NCI-H2107 treated with DMSO at 0.1 percent for 48 hours (cell line): ENCODE results near the gene LNP1.
"Not testable (repeated sequence)": the region's sequence is repeated elsewhere in the genome, so short reads cannot be mapped to it uniquely, and the experiment has no call there.

Experiments used
- DNase-seq: peaks from one replicate; lab custom pipeline; 2025; ENCODE audit not compliant: unreplicated experiment; lab: John Stamatoyannopoulos, UW

The LNP1 gene

DNA sequence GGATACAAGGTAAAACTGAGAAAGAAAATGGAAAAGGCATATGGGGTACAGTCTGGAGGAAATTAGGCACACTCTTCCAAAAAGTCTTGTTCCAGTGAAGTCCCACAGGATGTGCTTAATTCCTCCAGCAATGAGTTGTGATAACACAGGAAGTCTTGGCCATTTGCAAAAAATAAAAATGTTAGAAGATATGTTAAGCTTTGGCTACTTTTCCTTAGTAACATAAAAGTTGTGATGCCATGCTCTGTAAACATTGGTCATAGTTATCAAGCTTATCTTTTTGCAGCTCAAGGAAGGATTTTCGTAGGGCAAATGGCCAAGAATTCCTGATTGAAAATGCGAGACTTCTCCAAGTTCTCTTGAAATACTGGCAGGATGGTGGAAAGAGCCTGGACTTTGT, 26.4 kb downstream of the LNP1 start:
- DNase-seq = no peak

DNA sequence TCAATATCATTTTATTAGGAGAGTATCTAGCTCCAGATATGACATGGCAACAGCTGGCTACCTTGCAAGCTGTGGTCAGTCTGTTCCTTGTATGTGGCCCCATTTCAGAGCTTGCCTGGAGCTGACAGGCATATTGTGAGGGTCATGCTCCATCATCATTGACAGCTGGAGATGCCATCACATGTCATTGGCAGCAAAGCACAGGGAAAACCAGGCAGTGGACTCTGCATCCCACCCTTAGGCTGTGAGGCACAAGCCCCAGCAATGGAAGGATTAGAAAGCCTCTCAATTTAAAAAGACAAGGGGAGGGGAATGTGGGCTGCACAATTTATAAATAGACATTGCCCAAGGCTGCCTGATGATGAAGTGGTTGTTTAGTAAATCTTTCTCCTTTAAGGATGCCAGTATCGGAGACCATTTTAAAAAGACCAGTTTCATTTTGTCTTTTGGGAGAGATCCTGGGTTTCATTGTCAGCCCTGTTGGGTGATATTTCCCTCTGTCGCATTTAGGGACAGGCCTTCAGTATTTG, 27.9 kb downstream of the LNP1 start:
- DNase-seq = no peak

DNA sequence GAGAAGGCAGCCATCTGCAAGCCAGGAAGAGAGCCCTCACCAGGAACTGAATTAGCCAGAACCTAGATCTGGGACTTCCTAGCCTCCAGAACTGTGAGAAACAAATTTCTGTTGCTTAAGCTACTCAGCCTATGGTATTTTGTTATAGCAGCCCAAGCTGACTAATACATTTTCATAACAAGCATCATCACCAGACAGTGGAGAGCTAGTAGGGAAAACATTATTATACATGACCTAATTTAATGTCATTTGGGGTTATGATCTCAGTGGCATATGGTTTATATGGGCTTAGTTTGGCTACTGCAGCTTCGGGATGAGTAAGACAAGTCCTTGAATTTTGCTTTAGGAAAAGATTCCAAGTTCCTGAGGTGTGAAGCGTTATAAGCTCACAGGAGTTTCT, 35.6 kb downstream of the LNP1 start:
- no peak for DNase-seq

DNA sequence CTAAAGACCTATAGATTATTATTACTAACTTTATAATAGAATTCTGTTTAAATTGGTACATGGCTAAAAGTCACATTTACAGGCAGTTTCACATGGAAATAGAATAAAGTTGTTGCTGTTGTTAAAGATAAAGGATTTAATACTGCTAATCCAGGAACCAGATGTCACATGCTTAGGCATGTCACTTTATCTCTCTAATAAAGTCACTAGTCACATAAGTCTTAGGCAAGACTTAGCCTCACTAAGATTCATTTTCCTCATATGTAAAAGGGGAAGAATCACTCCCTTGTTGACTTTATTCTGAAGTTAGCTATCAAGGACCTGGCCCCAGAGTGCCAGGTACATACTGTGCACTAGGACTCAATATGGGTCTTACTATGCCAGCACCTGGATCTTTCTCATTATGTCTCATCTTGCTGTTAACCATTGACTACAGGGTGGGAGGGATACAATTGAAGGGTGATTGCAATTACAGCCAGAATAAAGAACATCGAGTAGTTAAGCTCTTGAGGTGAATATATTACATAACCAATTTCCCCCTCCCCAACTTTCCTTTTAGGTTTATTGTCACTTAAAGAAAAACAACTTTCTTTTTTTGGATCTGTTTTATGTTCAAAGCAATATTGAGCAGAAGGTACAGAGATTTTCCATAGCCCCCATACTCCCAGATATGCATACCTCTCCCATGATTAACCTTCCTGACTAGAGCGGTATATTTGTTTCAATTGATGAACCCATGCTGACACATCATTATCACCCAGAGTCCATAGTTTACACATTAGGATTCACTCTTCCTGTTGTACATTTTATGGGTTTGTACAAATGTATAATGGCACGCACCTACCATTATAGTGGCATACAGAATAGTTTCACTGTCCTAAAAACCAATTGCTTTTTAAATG, 36.6 kb downstream of the LNP1 start:
- DNase-seq = no peak

DNA sequence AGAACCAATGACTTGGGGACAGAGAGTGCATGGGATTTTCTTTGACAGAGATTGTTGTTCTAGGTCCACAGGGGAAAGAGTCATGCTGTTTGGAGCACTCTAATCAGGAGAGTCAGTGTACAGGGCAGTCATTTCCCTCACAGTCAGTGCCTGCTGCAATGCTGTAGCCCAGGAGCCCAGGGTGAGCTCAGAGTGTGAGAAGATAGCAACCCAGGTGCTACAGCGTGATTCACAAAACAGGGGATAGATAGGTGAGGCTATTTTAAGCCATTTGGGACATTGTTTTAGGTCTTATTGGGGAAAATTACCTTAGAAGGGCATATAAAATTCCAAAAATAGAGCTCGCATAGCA, 37.3 kb downstream of the LNP1 start:
- no peak for DNase-seq

DNA sequence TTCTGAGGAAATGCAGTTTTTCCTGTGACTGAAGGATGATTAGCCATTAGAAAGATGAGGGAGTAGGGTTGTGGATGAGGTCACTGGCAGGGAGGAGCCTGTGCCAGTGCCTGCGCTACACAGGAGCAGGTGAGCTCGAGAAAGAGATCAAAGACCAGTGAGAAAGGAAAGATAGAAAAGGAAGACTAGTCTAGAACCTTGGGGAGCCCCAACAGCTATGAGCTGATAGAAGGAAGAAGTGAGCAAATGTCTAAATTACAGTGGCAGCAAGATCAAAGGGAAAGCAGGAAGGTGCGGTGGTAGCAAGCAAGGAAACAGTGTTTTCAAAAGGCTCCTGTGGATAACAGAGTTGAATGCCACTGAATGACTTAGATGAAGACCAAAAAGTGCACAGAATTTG, 39.6 kb downstream of the LNP1 start:
- DNase-seq = no peak

DNA sequence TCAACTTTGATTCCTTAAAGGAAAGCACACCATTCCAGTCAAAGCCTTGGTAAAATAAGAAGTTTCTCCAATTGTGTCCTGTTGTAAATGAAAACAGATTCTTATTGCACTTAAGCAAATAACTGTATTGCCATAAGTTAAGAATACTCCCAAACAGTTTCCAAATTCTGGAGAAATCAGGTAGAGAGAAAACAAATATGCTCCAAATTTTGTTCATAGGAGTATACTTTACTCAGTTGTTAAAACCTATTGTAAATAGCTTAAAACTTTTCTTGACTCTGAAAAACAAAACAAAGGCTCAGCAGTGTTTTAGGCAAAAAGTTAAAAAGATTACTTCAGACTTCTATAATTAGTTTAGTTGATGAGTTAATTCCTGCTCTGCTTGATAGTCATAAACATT, 42.4 kb downstream of the LNP1 start:
- no peak for DNase-seq

DNA sequence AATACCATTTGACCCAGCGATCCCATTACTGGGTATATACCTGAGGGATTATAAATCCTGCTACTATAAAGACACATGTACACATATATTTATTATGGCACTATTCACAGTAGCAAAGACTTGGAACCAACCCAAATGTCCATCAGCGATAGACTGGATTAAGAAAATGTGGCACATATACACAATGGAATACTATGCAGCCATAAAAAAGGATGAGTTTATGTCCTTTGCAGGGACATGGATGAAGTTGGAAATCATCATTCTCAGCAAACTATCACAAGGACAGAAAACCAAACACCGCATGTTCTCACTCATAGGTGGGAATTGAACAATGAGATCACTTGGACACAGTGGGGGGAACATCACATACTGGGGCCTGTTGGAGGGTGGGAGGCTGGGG, 45.7 kb downstream of the LNP1 start:
- not testable (repeated sequence) for DNase-seq

DNA sequence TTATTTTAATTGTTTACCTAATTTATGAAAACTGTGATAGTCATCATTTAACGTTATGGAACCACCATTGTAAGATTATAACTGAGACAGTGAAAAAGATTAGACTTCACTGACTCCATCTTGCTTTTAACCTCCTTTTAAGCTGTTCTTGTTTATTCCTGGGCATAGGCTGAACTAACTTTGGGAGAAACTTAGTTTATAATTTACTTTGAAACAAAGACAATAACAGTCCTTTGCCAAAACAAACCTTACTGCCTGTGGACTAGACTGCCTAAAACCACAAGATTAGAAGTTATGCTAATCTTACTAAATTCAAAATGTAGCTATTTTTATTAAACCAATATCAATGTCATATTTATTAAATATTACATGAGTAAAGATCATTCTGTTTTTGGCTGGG, 46.7 kb downstream of the LNP1 start:
- no peak for DNase-seq

DNA sequence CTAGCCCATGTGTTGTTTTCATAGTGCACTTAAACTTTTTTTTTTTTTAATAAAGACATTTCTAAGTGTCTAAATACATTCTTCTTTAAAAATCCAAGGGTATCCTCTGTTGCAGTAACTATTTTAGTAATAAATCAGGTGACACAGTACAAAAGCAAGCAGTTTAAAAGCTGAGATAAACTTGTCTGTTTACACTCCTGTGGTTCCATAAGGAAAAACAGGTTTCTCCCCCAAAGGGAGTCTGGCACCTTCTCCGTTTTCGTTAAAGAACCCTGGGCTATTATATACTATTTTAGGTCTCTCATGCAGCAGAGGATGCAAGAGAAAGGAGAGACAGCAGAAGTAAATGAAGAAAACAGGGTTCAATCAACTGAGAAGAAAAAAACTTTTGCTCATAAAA, 47.9 kb downstream of the LNP1 start:
- no peak for DNase-seq

DNA sequence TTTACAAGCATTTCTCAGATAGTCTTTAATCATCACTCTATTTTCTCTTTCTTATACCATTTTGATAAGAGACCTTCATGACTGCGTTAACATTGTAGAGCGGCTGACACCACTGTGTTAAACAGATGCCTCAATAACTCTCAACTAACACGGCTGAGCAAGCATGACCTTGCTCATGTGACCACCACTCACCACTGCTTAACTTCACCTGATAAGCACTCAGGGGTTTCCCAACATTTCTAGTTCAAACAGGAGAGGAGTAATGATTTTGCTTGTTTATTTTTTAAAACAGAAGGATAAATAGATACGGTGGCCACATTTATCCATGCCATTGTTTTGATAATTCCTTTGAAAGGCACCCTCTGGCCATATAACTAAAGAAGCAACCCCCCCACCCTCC, 53.3 kb downstream of the LNP1 start:
- DNase-seq = no peak

DNA sequence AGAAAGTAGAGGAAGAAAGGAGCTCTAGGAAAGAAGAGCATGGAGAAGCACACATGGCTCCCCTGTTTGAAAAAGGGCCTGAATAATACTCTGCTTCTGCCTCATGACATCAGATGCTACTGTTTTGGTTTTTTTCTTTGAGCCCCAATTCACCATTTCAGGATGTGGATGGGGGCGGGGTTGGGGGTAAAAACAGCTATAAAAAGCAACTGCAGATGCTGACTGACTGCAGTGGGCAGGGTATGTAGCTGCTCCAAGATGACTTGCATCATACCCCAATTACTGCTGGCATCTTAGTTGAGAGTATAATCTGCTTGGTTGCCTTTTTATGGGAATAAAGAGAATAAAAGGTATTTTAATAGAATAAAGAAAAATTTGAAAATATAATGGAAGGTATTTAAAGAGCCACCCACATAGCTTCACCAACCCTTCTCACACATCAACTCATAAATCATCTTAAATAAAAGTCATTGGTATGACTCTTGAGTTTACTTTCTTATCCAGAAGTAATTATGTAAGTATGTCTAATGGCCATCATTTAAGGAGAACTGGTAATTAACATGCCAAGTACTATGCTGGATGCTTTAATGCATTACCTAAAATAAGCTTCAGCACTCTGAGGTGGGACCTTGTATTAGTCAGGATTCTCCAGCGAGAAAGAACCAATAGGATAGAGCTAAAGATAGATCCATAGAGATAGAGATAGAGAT, 54.7 kb downstream of the LNP1 start:
- DNase-seq = no peak

DNA sequence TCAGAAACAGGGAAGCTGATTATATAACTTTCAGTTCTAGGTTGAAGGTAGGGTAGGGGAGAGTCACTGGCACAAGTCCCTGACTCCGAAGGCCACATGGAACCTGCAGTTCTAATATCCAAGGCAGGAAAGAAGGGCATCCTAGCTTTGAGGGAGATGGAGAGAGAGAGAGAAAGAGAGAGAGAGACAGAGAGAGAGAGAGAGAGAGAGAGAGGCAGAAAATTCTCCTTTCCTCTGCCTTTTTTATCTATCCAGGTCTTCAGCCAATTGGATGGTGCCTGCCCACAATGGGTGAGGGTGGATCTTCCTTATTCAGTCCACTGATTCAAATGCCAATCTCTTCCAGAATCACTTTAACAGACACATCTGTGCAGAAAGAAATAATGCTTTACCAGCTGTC, 55.4 kb downstream of the LNP1 start:
- DNase-seq = no peak

DNA sequence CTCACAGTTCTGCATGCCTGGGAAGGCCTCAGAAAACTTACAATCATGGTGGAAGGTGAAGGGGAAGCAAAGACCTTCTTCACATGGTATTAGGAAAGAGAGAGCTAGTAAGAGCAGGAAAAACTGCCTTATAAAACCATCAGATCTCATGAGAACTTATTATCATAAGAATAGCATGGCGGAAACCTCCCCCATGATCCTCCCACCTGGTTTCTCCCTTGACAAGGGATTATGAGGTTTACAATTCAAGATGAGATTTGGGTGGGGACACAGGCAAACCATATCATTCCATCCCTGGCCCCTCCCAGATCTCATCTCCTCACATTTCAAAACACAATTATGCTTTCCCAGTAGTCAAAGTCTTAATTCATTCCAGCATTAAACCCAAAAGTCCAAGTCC, 56.5 kb downstream of the LNP1 start:
- DNase-seq = no peak

DNA sequence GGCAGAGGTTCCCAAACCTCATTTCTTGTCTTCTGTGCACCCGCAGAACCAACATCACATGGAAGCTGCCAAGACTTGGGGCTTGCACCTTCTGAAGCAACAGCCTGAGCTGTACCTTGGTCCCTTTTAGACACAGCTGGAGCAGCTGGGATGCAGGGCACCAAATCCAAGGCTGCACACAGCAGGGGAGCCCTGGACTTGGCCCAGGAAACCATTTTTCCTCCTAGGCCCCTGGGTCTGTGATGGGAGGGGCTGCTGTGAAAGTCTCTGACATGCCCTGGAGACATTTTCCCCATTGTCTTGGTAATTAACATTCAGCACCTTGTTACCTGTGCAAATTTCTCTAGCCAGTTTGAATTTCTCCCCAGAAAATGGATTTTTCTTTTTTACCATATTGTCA, 57.5 kb downstream of the LNP1 start:
- DNase-seq = no peak

DNA sequence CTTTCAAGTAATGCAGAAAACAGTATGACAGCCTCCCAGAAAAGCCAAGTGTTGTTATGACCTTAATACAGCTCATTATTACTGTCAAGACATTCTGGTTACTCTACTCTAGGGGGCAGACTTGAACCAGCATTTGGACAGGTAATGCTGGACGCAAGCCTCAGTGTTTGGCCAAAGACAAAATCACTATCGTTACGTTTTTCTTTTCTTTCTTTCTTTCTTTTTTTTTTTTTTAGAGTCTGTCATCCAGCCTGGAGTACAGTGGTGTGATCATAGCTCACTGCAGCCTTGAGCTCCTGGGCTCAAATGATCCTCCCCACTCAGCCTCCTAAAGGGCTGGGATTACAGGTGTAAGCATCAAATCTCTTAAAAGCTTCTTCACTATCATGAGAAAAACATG, 61.7 kb downstream of the LNP1 start:
- DNase-seq = peak; percentile 49

DNA sequence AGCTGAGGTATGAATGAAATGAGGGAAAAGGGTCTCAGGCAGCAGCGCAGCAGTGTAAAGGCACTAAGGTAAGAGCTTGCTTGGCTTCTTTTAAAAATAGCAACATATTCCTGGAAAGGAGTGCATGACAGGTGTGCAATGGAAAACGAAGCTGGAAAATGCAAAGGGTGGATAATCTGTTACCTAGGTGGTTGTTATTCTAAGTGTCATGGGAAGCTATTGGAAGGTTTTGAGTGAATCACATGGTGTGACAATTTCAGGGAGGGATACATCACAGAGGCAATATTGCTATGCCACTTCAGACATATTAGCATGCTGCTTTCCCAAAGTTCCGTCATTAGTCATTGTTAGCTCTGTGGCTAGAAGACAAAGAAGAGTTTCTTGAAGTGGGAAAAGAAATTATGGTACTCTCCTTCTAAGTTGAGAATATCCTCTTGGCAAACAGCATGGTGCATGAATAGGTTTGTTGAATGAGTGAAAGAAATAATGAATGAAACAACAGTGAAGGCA, 62.4 kb downstream of the LNP1 start:
- DNase-seq = no peak

DNA sequence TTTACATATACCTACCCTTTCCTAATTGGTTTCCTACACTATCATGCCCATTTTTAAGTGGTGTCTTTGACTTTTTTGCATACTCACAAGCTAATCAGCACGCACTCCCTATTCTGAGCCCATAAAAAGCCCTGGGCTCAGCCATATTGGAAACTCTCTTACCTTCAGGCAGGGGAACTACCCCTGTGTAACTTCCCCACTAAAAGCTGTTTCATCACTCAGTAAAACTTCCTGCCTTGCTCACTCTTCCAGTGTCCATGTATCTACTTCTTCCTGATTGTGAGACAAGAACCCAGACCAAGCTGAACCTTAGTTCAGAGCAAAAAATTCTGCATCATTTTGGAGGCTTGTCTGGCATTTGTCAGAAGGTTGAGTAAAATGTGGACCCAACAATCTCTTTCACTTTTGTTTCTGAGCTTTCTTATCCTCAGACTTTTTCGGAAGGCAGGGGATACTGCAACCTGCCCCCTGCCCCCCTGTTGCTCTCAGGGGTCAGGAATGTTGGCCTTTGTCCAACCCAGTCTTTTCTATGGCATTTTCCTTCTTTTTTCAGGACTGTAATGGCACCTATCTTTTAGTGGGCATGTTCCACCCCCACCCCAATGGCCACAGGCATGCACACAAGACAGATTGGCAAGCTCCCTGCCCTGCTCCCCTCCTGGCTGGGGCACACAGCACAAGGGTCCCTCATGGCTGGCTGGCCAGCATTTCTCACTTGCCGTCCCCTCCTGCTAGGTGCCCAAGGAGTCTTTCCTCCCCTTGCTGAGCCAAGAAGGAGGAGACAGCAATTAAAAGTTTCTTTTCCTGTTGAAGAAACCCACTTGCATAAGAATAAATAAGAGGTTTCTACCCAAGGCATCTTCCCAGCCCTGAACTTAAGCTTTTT, 64.8 kb downstream of the LNP1 start:
- DNase-seq = no peak

DNA sequence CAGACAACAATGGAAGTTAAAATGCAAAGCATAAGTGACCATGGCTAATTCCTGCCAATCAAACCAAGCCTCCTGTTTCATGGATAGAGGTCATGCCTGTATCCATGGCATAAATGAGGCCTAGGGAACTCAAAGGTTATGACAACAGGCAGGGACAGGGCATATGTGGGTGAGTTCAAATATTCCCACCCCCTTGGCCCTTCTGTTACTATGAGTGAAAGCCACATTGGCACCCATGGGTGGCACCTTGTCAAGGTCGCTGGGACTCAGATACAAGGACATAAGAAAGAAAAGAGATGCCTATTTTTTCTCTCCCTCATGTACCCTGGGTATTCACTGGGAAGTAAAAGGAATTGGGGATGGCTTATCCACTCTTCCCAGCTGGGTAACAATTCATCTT, 65.8 kb downstream of the LNP1 start:
- no peak for DNase-seq

DNA sequence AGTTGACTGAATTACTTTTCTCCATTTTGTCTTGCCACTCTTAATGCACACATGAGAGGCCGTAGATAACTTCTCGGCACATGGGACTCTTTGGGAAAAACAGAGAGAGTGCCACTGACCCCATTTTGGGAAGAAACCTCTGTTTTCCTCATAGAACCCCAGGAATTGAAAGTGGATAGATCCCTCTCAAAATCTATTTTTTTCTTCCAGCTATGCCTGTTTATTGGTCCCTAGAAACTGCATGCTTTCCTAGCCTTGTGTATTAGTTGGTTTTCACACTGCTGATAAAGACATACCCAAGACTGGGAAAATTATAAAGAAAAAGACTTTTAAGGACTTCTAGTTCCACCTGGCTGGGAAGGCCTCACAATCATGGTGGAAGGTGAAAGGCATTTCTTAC, 67.3 kb downstream of the LNP1 start:
- no peak for DNase-seq

DNA sequence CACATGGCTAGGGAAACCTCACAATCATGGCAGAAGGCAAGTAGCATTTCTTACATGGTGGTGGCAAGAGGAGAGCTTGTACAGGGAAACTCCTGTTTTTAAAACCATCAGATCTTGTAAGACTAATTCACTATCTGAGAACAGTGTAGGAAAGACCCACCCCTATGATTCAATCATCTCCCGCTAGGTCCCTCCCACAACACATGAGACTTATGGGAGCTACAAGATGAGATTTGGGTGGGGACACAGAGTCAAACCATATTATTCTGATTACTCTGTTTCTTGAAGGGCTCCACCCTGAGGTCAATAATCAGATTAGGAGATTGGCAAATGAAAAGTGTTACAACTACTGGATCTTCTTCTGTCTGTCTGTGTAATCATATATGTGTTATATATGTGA, 69.6 kb downstream of the LNP1 start:
- DNase-seq = no peak
